GM23338 (cell line): ENCODE measurements around the gene SLC2A5. TPM values are rescaled to one million over a fixed set of nuclear protein-coding genes. Genes with fewer than 3 reads are reported as not detected.

Experiments
- ATAC-seq: fragments of 200-7000 bp; cut with Tn5 transposase; 3 replicates; pipeline ENCODE4 v1.9.1; 2020
- DNase-seq: peaks from one replicate; pipeline ENCODE4 v3.0.0-alpha.2; 2015; ENCODE audit warnings: low spot score
- H2AFZ ChIP-seq: fragments of 200-600 bp; sonication (generic); 2 replicates; pipeline ENCODE4 v1.8.0; 2016; ENCODE audit warnings: antibody characterized with exemption, mild to moderate bottlenecking, moderate library complexity
- H3F3A ChIP-seq: fragments of 200-600 bp; sonication (generic); replicated peaks from 2 replicates; pipeline ENCODE4 v1.8.0; 2017; ENCODE audit warnings: antibody characterized with exemption, mixed run types, low read depth
- H3K27ac ChIP-seq: fragments of 200-600 bp; sonication (generic); 2 replicates; pipeline ENCODE4 v1.6.1; 2016; ENCODE audit warnings: low read depth
- H3K27me3 ChIP-seq: fragments of 200-600 bp; sonication (generic); 2 replicates; pipeline ENCODE4 v1.8.0; 2016; ENCODE audit warnings: mild to moderate bottlenecking, mixed run types, moderate library complexity; ENCODE audit not compliant: insufficient read depth
- H3K36me3 ChIP-seq: fragments of 200-600 bp; sonication (generic); 2 replicates; pipeline ENCODE4 v1.8.0; 2016; ENCODE audit warnings: mild to moderate bottlenecking; ENCODE audit not compliant: insufficient read depth
- H3K4me1 ChIP-seq: fragments of 200-600 bp; sonication (generic); 2 replicates; pipeline ENCODE4 v1.8.0; 2016; ENCODE audit warnings: mild to moderate bottlenecking, moderate library complexity; ENCODE audit not compliant: insufficient read depth
- H3K4me2 ChIP-seq: fragments of 200-600 bp; sonication (generic); 2 replicates; pipeline ENCODE4 v1.7.1; 2017; ENCODE audit warnings: mixed run types
- H3K4me3 ChIP-seq: fragments of 200-600 bp; sonication (generic); 2 replicates; pipeline ENCODE4 v1.6.1; 2016; ENCODE audit warnings: mixed run types
- H3K79me2 ChIP-seq: fragments of 200-600 bp; sonication (generic); replicated peaks from 2 replicates; pipeline ENCODE4 v1.8.0; 2017; ENCODE audit warnings: mild to moderate bottlenecking; ENCODE audit not compliant: insufficient read depth
- H3K9me2 ChIP-seq: fragments of 200-600 bp; sonication (generic); 2 replicates; pipeline ENCODE4 v1.8.0; 2017; ENCODE audit not compliant: insufficient read depth
- H4K20me1 ChIP-seq: fragments of 200-600 bp; sonication (generic); replicated peaks from 2 replicates; pipeline ENCODE4 v1.8.0; 2017; ENCODE audit warnings: mild to moderate bottlenecking; ENCODE audit not compliant: insufficient read depth
- H3K27ac Mint-ChIP-seq: 2 replicates; pipeline ENCODE4 v1.8.0; 2020; ENCODE audit warnings: inconsistent platforms, mild to moderate bottlenecking, moderate library complexity, mixed read lengths
- H3K27me3 Mint-ChIP-seq: 3 replicates; pipeline ENCODE4 v1.8.0; 2022; ENCODE audit warnings: low read depth, mild to moderate bottlenecking, moderate library complexity, mixed read lengths, inconsistent platforms; ENCODE audit not compliant: insufficient read depth, poor library complexity
- H3K36me3 Mint-ChIP-seq: 3 replicates; pipeline ENCODE4 v1.8.0; 2021; ENCODE audit warnings: low read depth, mild to moderate bottlenecking, inconsistent platforms, moderate library complexity, mixed read lengths
- H3K4me1 Mint-ChIP-seq: 3 replicates; pipeline ENCODE4 v1.8.0; 2020; ENCODE audit warnings: mild to moderate bottlenecking, inconsistent platforms, mixed read lengths
- H3K4me3 Mint-ChIP-seq: 3 replicates; pipeline ENCODE4 v1.8.0; 2021; ENCODE audit warnings: moderate library complexity, mild to moderate bottlenecking, inconsistent platforms, mixed read lengths
- H3K9me3 Mint-ChIP-seq: 3 replicates; pipeline ENCODE4 v1.8.0; 2020; ENCODE audit warnings: moderate library complexity, mild to moderate bottlenecking, inconsistent platforms, mixed read lengths
- CREB1 ChIP-seq: fragments of 250-450 bp; sonication (Bioruptor Pico); IDR thresholded peaks from 2 replicates; pipeline ENCODE4 v1.5.0; 2020; ENCODE audit warnings: low read depth, mild to moderate bottlenecking, moderate library complexity
- CTCF ChIP-seq, 2 experiments: fragments of 200-600 bp in 1 of 2; sonication (generic) in 1 of 2; conservative IDR thresholded peaks; 2 replicates each; pipeline versions ENCODE4 v1.5.1 to v1.6.1; 2016 to 2017; ENCODE audit warnings: antibody characterized with exemption in 2 of 2, low read depth in 2 of 2, mild to moderate bottlenecking in 2 of 2, moderate library complexity in 1 of 2
- ETS1 ChIP-seq: IDR thresholded peaks from 2 replicates; pipeline ENCODE4 v1.6.1; 2016; ENCODE audit warnings: antibody characterized with exemption
- EZH2 ChIP-seq: fragments of 200-600 bp; sonication (generic); IDR thresholded peaks from one replicate; pipeline ENCODE4 v1.8.0; 2017; ENCODE audit warnings: antibody characterized with exemption, mild to moderate bottlenecking, low read depth; ENCODE audit not compliant: unreplicated experiment
- JUNB ChIP-seq: IDR thresholded peaks from one replicate; pipeline ENCODE4 v1.6.1; 2016; ENCODE audit warnings: antibody characterized with exemption; ENCODE audit not compliant: unreplicated experiment
- NANOG ChIP-seq: IDR thresholded peaks from 2 replicates; pipeline ENCODE4 v1.6.1; 2016; ENCODE audit warnings: antibody characterized with exemption, borderline replicate concordance
- POLR2AphosphoS5 ChIP-seq: IDR thresholded peaks from 2 replicates; pipeline ENCODE4 v1.6.1; 2016; ENCODE audit warnings: antibody characterized with exemption, low read depth
- REST ChIP-seq: IDR thresholded peaks from one replicate; pipeline ENCODE4 v1.6.1; 2018; ENCODE audit warnings: antibody characterized with exemption; ENCODE audit not compliant: unreplicated experiment
- STAT1 ChIP-seq: IDR thresholded peaks from one replicate; pipeline ENCODE4 v1.6.1; 2016; ENCODE audit warnings: antibody characterized with exemption; ENCODE audit not compliant: unreplicated experiment
- ZNF114 ChIP-seq: fragments of 250-450 bp; sonication (Bioruptor Pico); IDR thresholded peaks from 2 replicates; pipeline ENCODE4 v1.5.0; 2020; ENCODE audit warnings: mild to moderate bottlenecking, moderate library complexity
- ZNF331 ChIP-seq: fragments of 250-450 bp; sonication (Bioruptor Pico); IDR thresholded peaks from 2 replicates; pipeline ENCODE4 v1.5.0; 2020; ENCODE audit warnings: low read depth, mild to moderate bottlenecking, moderate library complexity
- polyA plus RNA-seq: library from polyadenylated mRNA; unstranded; fragments of >200 nt; fragmentation: Nextera tagmentation; extraction: Ambion mirVana; gene quantifications from 2 replicates; pipeline ENCODE4 v1.2.1, GENCODE V29; 2016
- total RNA-seq: library from RNA; depleted of rRNA; stranded (reverse); fragments of >200 nt; shearing (Covaris generic); gene quantifications from 2 replicates; pipeline ENCODE4 v1.2.3, GENCODE V29; 2014

SLC2A5 gene
- total and polyA plus RNA-seq, 2 experiments from 2014 or later, result 0.03 TPM; not detected in 1

- TF ChIP-seq REST (no peak), NANOG (no peak), ZNF331 (CRISPR knock-in tag) (no peak)
Observed at GRCh38 chr1:9038338-9038650, 31.1 kb downstream of the SLC2A5 start (continued).

- Histone ChIP-seq H3K9me2 (no peaks in the 10 kb centered on the region), H3K36me3 (no peaks in the 10 kb centered on the region), H2AFZ (no peak overlapping the region), H3K27me3 (no peaks in the 10 kb centered on the region), H3K4me1 (no peaks in the 10 kb centered on the region), H3K27ac (no peak overlapping the region), H3K4me3 (no peak overlapping the region), H3K4me2 (no peak overlapping the region), H3F3A (no peaks in the 10 kb centered on the region), H4K20me1 (no peaks in the 10 kb centered on the region), H3K79me2 (no peaks in the 10 kb centered on the region)
- H3K9me3 Mint-ChIP-seq, result peaks cover 20% of the 10 kb centered on the region
- H3K4me1 Mint-ChIP-seq, result peaks cover 12% of the 10 kb centered on the region
- no peak for ATAC-seq
- no peak overlapping the region for H3K4me3 Mint-ChIP-seq
- peaks cover 6% of the 10 kb centered on the region for H3K36me3 Mint-ChIP-seq
- no peak for DNase-seq
- peaks cover 6% of the 10 kb centered on the region for H3K27me3 Mint-ChIP-seq
- H3K27ac Mint-ChIP-seq, result no peak overlapping the region
- TF ChIP-seq POLR2AphosphoS5 (no peak), JUNB (no peak), ZNF331 (CRISPR knock-in tag) (no peak), CREB1 (CRISPR knock-in tag) (no peak), CTCF (conservative IDR thresholded peaks at IDR 0.05; ENCODE audit: low read depth in 2 of 2) (no peak), REST (no peak), ETS1 (no peak), NANOG (no peak), EZH2 (no peak), ZNF114 (CRISPR knock-in tag) (no peak), STAT1 (no peak)
Observed at GRCh38 chr1:9037476-9038337, 31.7 kb downstream of the SLC2A5 start.
